ENCODE data around the gene KCTD5.
"Not testable (repeated sequence)": the region's sequence is repeated elsewhere in the genome, so short reads cannot be mapped to it uniquely, and the experiment has no call there.

DNA sequence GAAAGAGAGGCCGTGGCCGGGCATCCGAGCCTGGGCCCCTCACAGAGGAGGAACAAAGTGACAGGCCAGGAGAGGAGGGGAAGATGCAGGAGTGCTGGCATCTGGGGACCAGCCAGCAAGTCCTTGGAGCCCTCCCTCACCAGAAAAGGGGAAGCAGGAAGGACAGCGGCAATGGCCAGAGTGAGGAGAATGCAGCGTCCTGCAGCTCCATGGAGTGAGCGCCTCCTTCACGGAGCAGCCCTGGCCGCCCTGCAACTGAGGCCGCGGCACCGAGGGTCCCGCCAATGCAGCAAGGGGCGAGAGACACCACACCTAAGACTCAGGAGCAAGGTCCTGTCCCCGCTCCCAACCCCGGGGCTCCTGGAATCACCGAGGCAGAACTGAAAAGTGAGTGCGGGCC lies 24.5 kb upstream of the KCTD5 start:
- TF ChIP-seq ELF4 (IDR thresholded peaks at IDR 0.05); SP1 (IDR thresholded peaks at IDR 0.05); LEF1 (IDR thresholded peaks at IDR 0.05; ENCODE audit: borderline replicate concordance); NFRKB (IDR thresholded peaks at IDR 0.05); CTBP1 (IDR thresholded peaks at IDR 0.05; ENCODE audit: borderline replicate concordance); BHLHE40 (IDR thresholded peaks at IDR 0.05; ENCODE audit: borderline replicate concordance); ARNT (IDR thresholded peaks at IDR 0.05); ZNF384 (IDR thresholded peaks at IDR 0.05); SUZ12 (IDR thresholded peaks at IDR 0.05); TARDBP (IDR thresholded peaks at IDR 0.05); L3MBTL2 (conservative IDR thresholded peaks at IDR 0.05); FOXK2 (IDR thresholded peaks at IDR 0.05); FOXM1 (IDR thresholded peaks at IDR 0.05; ENCODE audit: borderline replicate concordance): not testable (repeated sequence)
- TF ChIP-seq, protein P1, sequence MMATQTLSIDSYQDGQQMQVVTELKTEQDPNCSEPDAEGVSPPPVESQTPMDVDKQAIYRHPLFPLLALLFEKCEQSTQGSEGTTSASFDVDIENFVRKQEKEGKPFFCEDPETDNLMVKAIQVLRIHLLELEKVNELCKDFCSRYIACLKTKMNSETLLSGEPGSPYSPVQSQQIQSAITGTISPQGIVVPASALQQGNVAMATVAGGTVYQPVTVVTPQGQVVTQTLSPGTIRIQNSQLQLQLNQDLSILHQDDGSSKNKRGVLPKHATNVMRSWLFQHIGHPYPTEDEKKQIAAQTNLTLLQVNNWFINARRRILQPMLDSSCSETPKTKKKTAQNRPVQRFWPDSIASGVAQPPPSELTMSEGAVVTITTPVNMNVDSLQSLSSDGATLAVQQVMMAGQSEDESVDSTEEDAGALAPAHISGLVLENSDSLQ (IDR thresholded peaks at IDR 0.05) = not testable (repeated sequence)
